ENCODE measurements around the gene SUCLG2.

GRCh38 chr3:67518236-67518635 is 136.2 kb downstream of the SUCLG2 start:
- TF ChIP-seq, protein P1, sequence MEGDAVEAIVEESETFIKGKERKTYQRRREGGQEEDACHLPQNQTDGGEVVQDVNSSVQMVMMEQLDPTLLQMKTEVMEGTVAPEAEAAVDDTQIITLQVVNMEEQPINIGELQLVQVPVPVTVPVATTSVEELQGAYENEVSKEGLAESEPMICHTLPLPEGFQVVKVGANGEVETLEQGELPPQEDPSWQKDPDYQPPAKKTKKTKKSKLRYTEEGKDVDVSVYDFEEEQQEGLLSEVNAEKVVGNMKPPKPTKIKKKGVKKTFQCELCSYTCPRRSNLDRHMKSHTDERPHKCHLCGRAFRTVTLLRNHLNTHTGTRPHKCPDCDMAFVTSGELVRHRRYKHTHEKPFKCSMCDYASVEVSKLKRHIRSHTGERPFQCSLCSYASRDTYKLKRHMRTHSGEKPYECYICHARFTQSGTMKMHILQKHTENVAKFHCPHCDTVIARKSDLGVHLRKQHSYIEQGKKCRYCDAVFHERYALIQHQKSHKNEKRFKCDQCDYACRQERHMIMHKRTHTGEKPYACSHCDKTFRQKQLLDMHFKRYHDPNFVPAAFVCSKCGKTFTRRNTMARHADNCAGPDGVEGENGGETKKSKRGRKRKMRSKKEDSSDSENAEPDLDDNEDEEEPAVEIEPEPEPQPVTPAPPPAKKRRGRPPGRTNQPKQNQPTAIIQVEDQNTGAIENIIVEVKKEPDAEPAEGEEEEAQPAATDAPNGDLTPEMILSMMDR (IDR thresholded peaks at IDR 0.05; ENCODE audit: insufficient read depth, low read depth, low read length), result no peak
- no peak for TF ChIP-seq EZH2 (IDR thresholded peaks at IDR 0.05; ENCODE audit: insufficient read depth, low read length)
